GM19023 (cell line): ENCODE data around the gene PRL.
A peak's percentile ranks its signal among the peaks of the same experiment; 100 is the strongest.

Experiments used
- ATAC-seq: cut with Tn5 transposase; IDR thresholded peaks from one replicate; pipeline ENCODE4 v1.9.1; 2021; ENCODE audit warnings: mild to moderate bottlenecking, moderate library complexity; ENCODE audit not compliant: unreplicated experiment

The PRL gene

DNA sequence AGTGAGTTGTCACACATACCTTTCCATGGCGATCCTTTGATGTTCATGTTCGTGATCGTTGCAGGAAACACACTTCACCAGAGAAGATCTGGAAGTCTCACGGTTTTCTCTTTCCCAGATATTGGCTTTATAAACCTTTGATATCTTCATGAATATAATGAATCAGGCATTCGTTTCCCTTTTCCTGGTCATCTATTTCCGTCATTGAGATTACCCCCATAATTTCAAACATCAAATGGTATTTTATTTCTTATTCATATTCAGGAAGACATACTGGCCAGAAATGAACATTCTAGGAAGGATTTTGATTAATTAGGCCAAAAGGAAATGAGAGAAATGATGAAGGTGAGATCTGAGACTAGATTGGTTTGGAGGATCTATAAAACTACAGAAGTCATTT, at the start of gene PRL:
TSS of gene PRL (minus strand) at position 101 of the 400 bp plus-strand sequence. CDS start at position 47, 54 bp downstream.
- ATAC-seq, result no peak

- ATAC-seq, result no peak
Measured at GRCh38 chr6:22343864-22344263, 47.0 kb upstream of the PRL start.

- no peak for ATAC-seq
Measured at GRCh38 chr6:22334778-22335177, 37.9 kb upstream of the PRL start.

DNA sequence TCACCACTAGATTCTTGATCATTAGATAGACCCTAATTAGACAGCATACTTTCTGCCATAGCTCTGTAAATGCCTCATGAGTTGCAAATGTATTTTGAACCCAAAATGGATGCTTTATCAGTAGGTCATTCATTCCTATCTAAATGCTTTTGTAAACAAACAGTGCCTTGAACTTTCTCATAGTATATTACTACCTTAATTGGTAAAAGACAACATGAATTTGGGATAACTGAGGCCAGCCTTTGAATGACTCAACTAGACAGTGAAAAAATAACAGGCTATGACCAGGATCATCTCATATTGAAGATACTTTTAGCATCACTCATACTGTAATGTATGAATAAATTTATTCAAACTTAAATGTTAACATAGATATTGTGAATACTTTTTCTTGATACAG, 37.0 kb upstream of the PRL start:
- ATAC-seq, result no peak

DNA sequence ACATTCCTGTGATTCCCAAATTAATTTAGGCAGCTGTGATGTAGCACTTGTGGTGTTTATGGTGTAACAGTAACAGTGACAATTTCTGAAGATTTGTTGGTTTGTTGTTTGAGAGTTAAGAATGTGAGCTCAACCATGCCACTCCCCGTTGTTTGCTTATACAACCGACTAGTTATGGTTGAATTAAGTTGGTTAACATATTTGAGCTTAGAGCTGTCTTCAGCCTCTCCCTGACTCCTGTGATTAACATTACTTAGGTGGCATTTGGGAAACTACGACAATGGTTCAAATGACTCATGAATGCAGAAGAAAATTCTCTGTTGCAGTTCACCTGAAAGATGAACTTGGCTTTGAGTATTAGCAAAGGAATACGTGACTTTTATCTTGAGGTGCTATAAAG, 35.9 kb upstream of the PRL start:
- ATAC-seq, result no peak

GRCh38 chr6:22332216-22332615, 35.4 kb upstream of the PRL start:
- ATAC-seq, result no peak

DNA sequence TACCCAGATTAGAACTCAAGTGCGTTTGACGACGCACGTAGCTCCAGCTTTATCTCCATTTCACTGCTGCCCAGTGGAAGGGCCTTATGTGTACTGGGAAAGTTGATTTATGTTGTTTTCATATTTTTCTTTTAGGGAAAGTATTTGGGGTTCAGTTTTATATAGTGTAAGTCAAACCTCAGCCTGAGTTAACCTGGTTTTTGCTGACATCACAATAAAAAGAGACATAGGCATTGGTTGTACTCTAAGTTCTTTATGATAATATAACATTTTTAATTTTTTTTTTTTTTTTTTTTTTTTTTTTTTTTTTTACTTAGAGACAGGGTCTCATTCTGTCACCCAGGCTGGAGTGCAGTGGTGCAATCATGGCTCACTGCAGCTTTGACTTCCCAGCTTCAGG, 34.1 kb upstream of the PRL start:
- no peak for ATAC-seq

DNA sequence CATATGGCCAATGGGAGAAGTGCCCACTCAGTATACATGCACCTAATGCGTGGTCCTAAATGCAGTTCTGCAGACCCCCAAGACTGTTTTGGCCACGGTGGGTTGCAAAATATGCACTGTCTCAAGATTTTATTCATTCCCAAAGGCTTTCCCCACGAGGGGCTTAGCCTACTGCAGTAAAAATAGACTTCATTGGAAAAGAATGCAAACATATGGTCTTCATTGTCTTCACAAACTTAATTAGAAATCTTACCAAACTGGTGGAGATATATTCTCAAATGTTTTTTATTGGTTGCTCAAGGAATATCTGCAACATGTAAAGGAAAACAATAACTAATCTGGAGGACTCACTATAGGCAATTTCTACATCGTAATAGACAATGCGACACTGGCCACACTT, 31.6 kb upstream of the PRL start:
- no peak for ATAC-seq

GRCh38 chr6:22327881-22328280, 31.0 kb upstream of the PRL start:
- ATAC-seq, result no peak

- ATAC-seq, result no peak
Measured at GRCh38 chr6:22326500-22326899, 29.7 kb upstream of the PRL start.

DNA sequence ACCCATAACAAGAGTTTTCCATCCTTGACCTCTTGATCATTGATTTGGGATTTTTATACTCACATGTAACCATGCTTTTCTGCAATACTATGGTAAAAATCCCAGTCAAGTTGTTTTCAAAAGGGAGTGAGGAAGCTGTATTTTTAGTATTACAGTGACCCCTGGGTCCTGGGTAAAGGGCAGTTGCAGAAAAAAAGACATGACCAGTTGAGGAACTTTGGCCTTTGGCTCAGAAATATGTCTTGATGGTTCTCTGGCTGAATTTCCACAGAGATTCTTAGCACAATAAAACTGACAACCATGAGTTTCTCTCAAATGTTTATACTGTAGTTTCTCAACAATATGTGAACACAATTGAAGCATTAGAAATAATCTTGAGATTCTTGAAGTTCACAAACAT, 28.6 kb upstream of the PRL start:
- no peak for ATAC-seq

- ATAC-seq, result no peak
Measured at GRCh38 chr6:22323848-22324247, 27.0 kb upstream of the PRL start.

- peak; percentile 68 for ATAC-seq
Measured at GRCh38 chr6:22322103-22323030, 25.5 kb upstream of the PRL start.

DNA sequence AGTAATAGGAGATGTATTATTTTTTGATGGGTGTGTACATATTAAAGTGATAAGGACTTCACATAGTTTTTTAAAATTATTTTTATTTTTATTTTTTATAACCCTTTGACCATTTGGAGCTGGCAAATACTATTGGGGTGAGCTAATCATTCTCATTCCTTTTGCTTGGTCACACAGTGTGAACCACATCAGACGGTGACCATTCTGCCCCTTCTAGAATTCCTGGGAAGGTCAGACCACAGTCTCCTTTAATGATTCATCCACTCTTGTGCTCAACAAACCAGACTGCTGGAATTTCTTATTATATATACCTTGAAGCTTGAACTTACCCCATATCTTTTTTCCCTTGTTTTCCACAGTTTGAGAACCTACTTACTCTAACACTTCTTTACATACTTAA, 23.9 kb upstream of the PRL start:
- ATAC-seq, result no peak

DNA sequence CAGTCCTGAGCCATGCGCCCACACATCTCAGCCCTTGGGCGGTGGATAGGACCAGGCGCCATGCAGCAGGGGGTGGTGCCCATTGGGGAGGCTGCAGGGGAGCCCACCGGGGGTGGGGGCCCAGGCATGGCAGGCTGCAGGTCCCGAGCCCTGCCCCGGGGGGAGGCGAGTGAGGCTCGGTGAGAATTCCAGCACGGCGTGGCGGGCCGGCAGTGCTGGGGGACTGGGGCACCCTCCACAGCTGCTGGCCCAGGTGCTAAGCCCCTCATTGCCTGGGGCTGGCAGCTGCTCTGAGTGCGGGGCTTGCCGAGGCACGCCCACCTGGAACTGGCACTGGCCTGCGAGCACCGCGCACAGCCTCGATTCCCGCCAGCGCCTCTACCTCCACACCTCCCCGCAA, 21.6 kb upstream of the PRL start:
- no peak for ATAC-seq

- ATAC-seq, result no peak
Measured at GRCh38 chr6:22313796-22314195, 17.0 kb upstream of the PRL start.

GRCh38 chr6:22308939-22309338, 12.1 kb upstream of the PRL start:
- ATAC-seq, result no peak

- no peak for ATAC-seq
Measured at GRCh38 chr6:22306741-22307466, 10.1 kb upstream of the PRL start.

DNA sequence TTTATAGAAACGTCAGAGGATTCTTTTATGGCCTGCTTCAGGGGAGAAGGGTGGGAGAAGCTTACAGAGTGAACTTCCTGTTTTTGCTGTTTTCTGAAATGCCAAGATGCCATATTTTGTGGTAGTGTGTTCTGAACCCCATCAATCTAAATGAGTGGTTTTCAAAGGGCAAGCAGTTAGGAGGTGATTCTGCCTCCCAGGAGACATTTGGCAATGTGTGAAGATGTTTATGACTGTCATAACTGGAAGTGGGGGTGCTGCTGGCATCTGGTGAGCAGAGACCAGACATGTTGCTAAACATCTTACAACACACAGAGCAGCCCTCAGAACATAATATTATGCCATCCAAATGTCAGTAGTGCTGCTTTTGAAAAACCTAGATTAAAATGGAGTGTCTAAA, 6.0 kb upstream of the PRL start:
- ATAC-seq, result no peak

DNA sequence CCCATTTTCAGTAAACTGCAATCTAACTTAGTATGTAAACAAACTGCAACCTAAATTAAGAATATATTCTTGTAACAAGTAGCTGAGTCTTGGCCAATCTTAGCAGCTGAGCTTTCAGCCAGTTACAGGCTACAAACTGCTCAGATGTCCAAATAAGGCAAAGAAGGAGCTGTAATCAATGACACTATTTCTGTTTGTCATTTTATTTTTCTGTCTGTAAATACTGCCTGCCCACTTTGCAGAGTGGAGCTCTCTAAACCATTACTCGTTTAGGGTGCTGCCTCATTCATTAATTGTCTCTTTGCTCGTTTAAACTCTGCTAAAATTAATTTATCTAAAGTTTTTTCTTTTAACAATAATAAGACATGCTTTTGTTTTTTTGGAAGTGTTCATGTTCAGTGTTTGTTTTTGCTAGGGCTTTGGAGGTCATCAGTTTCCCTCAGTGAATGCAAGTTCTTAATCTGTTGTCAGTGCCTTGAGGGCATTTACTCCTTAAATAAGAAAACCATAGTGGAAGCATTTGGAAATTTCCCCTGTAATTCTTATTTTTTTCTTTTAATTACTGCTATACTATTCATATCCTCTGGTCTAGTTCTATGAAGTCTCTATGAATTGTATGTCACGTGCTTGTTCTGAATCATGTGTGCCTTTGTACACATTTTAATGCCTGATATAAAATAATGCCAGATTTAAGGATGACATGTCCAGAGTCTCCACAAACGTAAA, 3.6 kb upstream of the PRL start:
- no peak for ATAC-seq

GRCh38 chr6:22298475-22298890, 1.6 kb upstream of the PRL start:
- ATAC-seq, result no peak

GRCh38 chr6:22296067-22296466, 769 bp downstream of the PRL start:
- ATAC-seq, result no peak
